Lower leg skin (tissue), 3 donors: ENCODE measurements around the gene MAP9.

Experiments
- POLR2A ChIP-seq, 2 donors: fragments of 450-650 bp; IDR thresholded peaks; one replicate each; pipeline ENCODE4 v1.6.1; 2016 to 2017; ENCODE audit warnings: antibody characterized with exemption in 2 of 2, mild to moderate bottlenecking in 1 of 2, moderate library complexity in 1 of 2
- TF ChIP-seq, protein P1 (sequence below), 3 donors: fragments of 450-650 bp; IDR thresholded peaks; one replicate each; pipeline ENCODE4 v1.5.1; 2016; ENCODE audit warnings: antibody characterized with exemption in 3 of 3, mild to moderate bottlenecking in 3 of 3, moderate library complexity in 2 of 3

DNA sequence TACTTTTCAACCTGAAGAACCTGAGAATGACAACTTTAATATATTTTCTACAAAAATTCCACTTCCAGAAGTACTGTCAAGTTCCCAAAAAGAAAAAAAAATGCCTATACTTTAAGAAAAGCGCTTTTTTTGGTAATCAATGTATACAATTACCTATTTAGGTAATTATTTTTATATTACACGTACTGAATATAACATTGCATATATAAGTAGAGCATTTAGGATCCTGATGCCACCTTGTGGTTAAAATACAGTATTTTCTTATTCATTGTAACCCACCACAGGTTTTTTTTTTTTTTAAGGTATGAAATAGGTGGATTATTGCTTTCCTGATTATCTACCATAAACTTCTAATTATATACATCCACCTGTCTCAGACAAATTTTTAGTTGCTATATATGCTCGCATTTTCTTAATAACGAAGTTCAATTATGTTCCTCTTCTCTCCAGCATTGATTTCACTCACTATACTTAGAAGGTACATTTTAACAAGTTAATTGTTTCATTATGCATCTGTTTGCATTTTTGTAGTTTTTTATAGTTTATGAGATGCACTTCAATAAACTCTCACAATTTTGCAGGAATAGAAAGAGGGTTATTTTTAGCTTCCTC, 5.2 kb downstream of the MAP9 start:
- TF ChIP-seq, protein P1, sequence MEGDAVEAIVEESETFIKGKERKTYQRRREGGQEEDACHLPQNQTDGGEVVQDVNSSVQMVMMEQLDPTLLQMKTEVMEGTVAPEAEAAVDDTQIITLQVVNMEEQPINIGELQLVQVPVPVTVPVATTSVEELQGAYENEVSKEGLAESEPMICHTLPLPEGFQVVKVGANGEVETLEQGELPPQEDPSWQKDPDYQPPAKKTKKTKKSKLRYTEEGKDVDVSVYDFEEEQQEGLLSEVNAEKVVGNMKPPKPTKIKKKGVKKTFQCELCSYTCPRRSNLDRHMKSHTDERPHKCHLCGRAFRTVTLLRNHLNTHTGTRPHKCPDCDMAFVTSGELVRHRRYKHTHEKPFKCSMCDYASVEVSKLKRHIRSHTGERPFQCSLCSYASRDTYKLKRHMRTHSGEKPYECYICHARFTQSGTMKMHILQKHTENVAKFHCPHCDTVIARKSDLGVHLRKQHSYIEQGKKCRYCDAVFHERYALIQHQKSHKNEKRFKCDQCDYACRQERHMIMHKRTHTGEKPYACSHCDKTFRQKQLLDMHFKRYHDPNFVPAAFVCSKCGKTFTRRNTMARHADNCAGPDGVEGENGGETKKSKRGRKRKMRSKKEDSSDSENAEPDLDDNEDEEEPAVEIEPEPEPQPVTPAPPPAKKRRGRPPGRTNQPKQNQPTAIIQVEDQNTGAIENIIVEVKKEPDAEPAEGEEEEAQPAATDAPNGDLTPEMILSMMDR (IDR thresholded peaks at IDR 0.05) = no peak
- TF ChIP-seq POLR2A (IDR thresholded peaks at IDR 0.05) = no peak
